Endothelial cell of hepatic sinusoid (primary cell): ENCODE data around the gene ATF1.
"Not testable (repeated sequence)": the region's sequence is repeated elsewhere in the genome, so short reads cannot be mapped to it uniquely, and the experiment has no call there.

ENCODE experiments used
- in situ Hi-C: cut with HindIII; loops from 2 replicates; pipeline ENCODE4 v1.10.0; 2017; ENCODE audit warnings: low sequenced_read_pairs

The ATF1 gene

DNA sequence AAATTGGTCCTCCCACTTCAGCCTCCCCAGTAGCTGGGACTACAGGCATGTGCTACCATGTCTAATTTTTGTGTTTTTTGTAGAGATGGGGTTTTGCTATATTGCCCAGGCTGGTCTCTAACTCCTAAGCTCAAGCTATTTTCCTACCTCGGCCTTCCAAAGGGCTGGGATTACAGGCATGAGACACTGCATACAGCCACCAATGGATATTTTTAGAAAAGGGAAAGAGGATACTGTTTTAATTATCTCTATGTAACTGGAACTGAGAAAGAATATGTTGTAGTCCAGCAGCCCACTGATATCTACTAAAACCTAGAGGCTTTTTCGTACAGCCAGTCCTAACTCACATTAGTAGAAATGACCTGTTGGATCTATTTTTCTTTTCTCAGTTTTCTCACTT, 85.1 kb downstream of the ATF1 start:
- in situ Hi-C loops, result no loop called here

- in situ Hi-C loops, result not testable (repeated sequence)
Measured at GRCh38 chr12:50855218-50855617, 91.3 kb downstream of the ATF1 start.

- in situ Hi-C loops, result not testable (repeated sequence)
Measured at GRCh38 chr12:50855679-50856078, 91.8 kb downstream of the ATF1 start.

DNA sequence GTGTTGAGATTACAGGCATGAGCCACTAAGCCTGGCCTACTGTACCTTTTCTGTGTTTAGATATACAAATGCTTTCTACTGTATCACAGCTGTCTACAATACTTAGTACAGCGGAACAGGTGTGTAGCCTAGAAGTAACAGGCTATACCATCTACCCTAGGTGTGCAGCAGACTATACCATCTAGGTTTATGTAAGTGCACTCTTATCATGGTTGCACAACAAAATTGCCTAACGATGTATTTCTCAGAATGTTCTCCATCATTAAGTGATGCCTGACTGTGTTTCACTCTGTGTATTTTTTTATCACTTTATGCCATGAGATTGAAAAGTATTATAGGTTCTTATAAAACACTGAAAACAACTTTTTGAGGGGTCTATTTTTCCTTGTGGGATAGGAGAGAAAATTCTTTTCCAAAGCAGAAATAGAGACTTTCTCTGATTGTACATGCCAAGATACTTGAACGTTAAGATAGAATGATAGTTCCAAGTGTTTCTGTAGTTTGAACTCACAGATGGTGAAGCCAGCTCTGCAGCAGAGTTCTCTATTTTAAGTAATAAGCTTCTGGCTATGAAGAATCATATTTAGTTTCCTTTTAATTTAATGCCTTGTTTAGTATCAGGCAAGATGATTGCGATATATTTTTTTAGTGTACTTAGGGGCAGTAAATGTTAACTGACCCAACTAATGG, 95.9 kb downstream of the ATF1 start:
- in situ Hi-C loops, result loop anchor here (5.0 kb wide), 3 partner anchors 43 to 73 kb away; no protein-coding TSS in a partner anchor

DNA sequence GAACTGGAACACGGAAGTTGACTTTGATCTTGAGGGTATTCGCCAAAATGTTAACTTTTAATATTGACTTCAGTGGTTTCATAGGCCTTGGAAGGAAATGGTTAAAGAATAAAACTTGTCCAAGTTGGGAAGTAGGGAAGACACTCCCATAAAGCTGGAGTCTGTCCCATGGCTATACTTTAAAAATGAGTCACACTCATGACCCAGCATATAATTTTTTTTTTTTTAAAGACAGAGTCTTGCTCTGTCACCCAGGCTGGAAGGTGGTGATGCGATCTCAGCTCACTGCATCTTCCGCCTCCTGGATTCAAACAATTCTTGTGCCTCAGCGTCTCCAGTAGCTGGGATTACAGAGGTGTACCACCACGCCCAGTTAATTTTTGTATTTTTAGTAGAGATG, 98.4 kb downstream of the ATF1 start:
- in situ Hi-C loops, result loop anchor here (5.0 kb wide), 3 partner anchors 40 to 70 kb away; no protein-coding TSS in a partner anchor

GRCh38 chr12:50865266-50865665, 101.4 kb downstream of the ATF1 start:
- in situ Hi-C loops, result no loop called here

GRCh38 chr12:50868881-50869280, 105.0 kb downstream of the ATF1 start:
- in situ Hi-C loops, result not testable (repeated sequence)
